ENCODE measurements around the gene COQ5.
"Not testable (repeated sequence)": the region's sequence is repeated elsewhere in the genome, so short reads cannot be mapped to it uniquely, and the experiment has no call there.

The COQ5 gene

GRCh38 chr12:120529641-120530417, 871 bp upstream of the COQ5 start:
- DNase-seq (ENCODE audit: low read depth), result no peak

DNA sequence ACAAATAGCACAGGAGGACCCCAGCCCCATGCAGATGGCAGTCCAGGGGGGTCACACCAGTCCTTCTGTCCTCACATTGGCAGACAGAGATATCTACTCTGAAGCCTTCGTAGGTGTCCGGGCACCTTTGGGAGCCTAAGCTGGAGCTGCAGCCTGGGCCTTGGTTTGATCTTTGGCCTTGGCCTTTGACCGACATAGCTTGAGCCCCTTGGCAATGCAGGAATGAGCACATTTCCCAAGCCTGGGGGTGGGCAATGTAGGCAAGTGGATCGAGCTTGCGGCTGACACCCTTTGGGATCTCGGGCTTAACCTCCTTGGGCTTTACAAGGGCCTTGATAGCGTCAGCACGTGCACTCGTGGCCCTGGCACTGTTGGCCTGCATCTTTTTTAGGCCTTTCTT, 6.4 kb downstream of the COQ5 start:
- DNase-seq (ENCODE audit: low read depth), result no peak

- DNase-seq (ENCODE audit: low read depth), result not testable (repeated sequence)
Observed at GRCh38 chr12:120519324-120519723, 9.6 kb downstream of the COQ5 start.

DNA sequence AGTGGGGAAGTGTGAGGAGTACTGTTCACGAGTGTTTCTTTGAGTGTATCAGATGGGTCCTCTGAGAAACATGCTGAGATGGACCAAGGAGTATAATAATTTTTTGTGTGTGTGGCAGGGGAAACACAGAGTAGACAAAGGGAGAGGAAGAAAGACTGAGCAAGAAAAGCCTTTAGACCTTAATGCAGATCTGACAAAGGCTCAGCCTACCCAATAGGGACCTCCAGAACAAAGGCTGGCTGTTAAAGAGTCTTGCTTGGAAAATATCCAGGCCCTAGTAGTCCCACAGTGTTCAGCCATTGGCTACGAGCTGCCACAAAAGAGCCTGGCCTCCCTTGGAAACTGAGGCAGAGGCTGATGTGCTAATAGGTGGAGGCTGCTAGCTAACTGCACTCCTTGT, 13.5 kb downstream of the COQ5 start:
- no peak for DNase-seq (ENCODE audit: low read depth)

DNA sequence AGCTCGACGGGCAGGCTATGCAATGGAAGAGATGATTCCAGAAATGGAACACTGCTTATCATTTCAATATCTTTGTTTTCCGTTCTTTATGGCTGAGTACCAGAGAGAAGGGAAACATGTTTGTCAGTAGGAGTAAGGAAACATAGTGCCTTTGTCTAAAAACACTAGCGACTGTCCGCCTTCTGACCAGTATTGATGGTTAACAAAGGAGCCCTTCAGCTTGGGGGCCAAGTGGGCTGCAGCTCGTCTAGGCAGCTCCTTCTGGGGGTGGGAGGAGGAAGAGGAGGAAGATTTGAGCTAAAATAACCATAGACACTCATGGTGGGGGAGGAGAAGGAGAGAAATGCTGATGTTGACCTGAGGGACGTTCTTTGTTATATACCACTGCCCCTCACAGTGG, 15.0 kb downstream of the COQ5 start:
- no peak for DNase-seq (ENCODE audit: low read depth)

GRCh38 chr12:120508537-120508936, 20.4 kb downstream of the COQ5 start:
- no peak for DNase-seq (ENCODE audit: low read depth)

- DNase-seq (ENCODE audit: low read depth), result no peak
Observed at GRCh38 chr12:120504587-120504986, 24.4 kb downstream of the COQ5 start.

- DNase-seq (ENCODE audit: low read depth), result no peak
Observed at GRCh38 chr12:120500581-120500980, 28.4 kb downstream of the COQ5 start.

GRCh38 chr12:120498870-120499515, 30.0 kb downstream of the COQ5 start:
- DNase-seq (ENCODE audit: low read depth), result no peak

GRCh38 chr12:120497524-120498150, 31.3 kb downstream of the COQ5 start:
- no peak for DNase-seq (ENCODE audit: low read depth)

DNA sequence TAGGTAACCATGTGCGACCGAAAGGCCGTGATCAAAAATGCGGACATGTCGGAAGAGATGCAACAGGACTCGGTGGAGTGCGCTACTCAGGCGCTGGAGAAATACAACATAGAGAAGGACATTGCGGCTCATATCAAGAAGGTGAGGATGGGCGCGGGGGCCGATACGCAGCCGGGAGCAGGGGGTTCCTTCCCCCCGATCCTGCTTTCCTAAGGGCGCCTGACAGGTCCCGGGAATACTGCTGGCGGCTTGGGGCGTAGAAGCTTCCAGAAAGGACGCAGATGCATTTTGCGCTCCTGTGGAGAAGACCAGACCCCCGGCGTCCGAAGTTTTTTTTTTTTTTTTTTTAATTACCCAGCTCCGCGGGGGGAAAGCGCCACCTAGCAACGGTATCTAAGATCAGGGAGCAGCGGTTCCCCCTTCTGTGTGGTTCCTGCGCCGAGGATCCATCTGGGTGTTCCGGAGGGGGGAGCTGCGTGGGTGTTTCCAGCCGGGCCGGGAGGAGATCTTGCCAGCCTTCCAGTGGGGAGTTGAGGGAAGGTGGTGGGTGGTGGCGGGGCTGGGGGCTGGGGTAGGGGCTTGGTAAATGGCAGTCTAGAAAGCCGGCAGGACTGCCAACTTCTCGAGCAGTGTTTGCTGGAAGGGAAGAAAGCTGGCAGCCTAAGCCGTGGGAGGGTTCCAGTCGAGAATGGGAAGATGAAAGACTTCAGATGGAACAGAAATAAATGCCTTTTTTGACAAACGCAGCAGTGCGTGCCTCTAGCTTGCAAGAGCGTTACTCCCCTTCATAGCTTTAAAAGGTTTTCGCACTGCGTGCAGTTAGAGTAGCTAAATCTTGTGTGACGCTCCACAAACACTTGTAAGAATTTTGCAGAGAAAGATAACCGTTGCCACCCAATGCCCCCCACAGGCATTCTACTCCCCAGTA, 32.3 kb downstream of the COQ5 start:
- peak; percentile 17 for DNase-seq (ENCODE audit: low read depth)

GRCh38 chr12:120495731-120496412, 33.1 kb downstream of the COQ5 start, which contains the start of gene DYNLL1:
DYNLL1 (plus strand) TSS chr12:120496113; CDS start chr12:120496422, 309 bp downstream.
- peak; percentile 97 for DNase-seq (ENCODE audit: low read depth)

- no peak for DNase-seq (ENCODE audit: low read depth)
Observed at GRCh38 chr12:120495186-120495730, 33.7 kb downstream of the COQ5 start.

DNA sequence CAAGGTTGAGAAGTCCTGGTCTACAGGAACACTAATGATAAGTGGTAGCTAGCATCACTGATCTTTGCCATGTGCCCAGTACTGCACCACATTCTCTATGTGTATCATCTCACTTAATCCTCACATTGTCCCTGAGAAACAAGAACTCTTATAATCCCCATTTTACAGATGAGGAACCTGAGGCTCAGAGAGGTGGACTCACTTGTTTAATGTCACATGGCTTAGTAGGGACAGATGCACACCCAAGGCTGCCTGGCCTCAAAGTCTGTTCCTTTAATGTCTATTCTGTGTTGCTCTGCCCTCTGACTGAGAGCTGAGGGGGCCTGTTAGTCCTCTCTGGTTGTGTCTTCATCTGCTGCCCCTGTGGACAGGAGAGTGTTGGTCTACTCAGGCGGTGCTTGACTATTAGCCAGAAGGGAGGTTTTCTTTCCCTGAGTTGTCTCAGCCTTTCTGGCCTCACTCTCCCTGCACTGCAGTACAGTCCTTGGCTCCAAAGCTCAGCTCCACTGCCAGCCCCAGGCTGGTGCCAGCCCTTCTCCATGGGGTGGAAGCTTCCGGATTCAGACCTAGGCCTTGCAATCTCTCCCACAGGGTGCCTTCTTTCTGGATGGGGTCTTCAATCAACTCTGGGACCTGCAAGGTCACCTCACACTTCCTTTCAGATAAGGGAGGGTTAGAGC, 38.0 kb downstream of the COQ5 start:
- DNase-seq (ENCODE audit: low read depth), result no peak

GRCh38 chr12:120490325-120490724, 38.6 kb downstream of the COQ5 start:
- DNase-seq (ENCODE audit: low read depth), result no peak

DNA sequence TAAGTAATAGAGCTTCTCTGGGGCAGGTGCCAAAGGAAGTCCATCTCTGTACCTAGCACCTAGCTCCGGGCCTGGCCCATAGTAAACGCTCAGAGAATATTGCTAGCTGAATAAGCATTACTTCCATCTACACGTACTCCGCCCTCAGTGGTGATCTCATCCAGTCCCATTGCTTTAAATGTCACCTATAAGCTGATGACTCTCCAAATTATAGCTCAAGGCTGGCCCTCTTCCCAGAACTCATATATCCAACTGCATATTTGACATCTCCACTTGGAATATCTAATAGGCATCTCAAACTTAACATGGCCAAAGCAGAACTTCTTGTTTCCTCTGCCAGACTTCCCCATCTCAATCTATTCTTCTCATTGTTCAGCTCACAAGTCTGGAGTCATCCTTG, 39.9 kb downstream of the COQ5 start:
- DNase-seq (ENCODE audit: low read depth), result no peak

- no peak for DNase-seq (ENCODE audit: low read depth)
Observed at GRCh38 chr12:120488057-120488640, 40.8 kb downstream of the COQ5 start.

- not testable (repeated sequence) for DNase-seq (ENCODE audit: low read depth)
Observed at GRCh38 chr12:120487552-120487951, 41.4 kb downstream of the COQ5 start.

GRCh38 chr12:120485961-120486881, 42.7 kb downstream of the COQ5 start:
- DNase-seq (ENCODE audit: low read depth), result no peak

Measured in stimulated activated CD8-positive, alpha-beta memory T cell treated with anti-CD3 and anti-CD28 coated beads, Interleukin-7, amount 100 ng/mL, for 24 hours (primary cell).